Measurements from ENCODE around the gene FAM222B.
"Not testable (repeated sequence)": the region's sequence is repeated elsewhere in the genome, so short reads cannot be mapped to it uniquely, and the experiment has no call there.

Gene FAM222B, protein sequence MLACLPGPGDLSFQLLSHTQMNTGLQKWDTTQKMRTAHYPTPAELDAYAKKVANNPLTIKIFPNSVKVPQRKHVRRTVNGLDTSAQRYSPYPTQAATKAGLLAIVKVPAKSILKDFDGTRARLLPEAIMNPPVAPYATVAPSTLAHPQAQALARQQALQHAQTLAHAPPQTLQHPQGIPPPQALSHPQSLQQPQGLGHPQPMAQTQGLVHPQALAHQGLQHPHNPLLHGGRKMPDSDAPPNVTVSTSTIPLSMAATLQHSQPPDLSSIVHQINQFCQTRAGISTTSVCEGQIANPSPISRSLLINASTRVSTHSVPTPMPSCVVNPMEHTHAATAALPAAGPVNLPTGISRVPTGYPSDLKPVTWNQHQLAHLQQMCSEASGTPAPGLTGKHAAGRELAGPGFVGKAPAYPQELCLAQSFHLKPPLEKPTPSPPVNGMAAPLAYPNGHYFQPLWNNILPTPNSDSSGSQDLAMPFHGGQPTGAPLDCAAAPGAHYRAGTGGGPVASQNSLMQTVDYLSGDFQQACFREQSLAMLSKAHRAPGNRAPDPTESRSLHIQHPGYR

DNA sequence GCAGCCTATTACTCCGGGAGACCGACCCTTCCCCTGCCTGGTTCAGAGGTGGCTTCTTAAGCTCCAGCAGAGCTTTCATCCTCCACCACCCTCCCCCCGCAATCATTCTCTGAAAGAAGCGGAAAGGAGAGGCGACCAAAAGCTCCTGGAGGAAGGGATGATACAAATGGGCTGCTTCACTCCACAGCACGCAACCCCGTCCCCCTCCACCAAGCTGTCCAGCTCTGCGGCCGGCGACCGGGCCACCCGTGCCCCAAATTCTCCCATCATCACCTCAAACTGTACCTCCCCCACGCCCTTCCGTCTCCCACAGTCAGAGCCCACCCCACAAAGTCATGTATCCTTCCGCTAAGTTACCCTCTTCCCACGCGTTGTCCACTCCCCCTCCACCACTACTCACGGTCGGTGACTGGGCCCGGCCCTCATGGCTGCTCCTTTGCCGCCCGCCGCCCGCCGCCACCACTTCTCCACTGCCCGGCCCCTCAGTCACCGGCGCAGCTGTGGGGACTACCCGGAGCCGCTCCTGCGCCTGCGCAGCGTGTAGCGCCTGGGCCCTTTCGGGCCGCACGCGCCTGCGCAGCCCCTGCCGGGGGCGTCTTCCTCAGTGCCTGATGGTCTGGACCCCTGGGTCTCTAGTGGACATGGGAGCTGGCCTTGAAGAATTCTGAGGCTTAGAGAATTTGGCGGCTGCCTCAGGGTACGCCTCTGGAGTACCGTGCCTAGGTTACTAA, at the start of gene FAM222B:
Gene FAM222B, minus strand, starts transcription at position 509 of the 731 bp plus-strand sequence. CDS start 76,123 bp downstream, outside the sequence.
- peak; percentile 81 for DNase-seq (ENCODE audit: low spot score)

DNA sequence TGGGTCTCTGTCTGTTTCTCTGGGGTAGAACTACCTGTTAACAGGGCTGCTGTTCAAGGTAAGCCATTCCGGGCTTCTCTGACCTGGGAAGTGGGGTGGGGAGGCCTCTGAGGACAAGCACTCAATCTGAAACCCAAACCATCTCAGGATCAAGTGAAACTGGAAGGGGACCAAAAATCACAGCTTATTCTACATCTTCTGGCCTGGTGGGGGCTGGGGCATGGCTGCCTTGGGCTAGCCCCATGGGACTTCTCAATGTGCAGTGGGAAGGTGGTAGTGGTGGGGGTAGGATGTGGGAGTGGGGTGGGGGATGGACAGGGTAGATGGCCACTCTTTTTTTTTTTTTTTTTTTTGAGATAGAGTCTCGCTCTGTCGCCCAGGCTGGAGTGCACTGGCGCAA, 49.4 kb upstream of the FAM222B start:
- no peak for DNase-seq (ENCODE audit: low spot score)

DNA sequence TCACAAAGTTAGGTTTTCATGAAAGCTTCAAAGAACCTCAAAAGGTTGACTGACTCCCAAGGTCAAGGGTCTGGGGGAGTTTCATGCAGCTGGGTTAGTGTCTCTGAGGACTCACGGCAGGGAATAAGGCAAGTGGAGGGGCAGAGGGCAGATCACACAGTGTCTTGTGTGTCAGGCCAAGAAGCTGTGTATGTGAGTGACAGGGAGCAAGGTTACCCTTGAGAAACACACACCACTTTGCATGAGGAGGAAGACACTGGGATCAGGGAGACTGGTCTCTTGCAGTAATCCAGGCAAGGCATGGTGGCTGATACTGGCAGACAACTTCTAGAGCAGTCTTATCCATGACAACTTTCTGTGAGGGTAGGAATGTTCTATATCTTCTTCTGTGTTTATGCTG, 48.6 kb upstream of the FAM222B start:
- no peak for DNase-seq (ENCODE audit: low spot score)

DNA sequence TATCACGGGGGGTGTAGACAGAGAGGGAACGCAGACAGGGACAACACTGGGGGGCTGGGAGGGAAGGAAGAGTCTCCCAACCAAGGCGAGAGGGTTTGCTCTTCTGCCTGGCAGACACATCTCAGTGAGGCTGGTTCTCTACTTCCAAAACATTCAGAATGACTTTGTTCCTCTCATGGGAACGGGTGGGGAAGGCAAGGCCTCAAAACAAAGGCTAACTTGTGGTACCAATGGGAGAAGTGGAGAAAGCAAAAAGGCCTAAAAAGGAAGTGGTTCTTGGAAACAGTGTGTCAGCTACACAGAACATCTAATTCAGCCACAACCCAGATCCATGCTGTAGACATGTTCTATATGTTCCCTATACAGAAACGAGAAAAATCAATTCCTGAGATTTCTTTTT, 47.4 kb upstream of the FAM222B start:
- no peak for DNase-seq (ENCODE audit: low spot score)

DNA sequence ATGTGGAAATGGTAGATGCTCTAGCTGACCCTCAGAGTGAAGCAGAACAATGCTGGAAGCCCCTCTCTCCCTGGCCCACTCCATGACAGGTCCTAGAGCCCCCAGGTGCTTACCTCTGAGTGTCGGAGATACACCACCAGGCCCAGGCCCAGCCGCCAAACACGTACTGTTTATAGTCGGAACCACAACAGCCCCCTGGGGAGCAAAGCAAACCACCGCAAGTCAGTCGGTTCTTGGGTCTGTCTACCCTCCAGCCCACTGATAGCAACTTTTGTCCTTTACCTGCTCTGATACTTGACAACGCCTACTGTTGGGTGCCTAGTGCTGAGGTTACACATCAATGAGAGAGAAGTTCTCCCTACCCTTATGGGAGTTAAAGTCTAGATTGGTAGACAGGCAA, 46.2 kb upstream of the FAM222B start:
- DNase-seq (ENCODE audit: low spot score): no peak

DNA sequence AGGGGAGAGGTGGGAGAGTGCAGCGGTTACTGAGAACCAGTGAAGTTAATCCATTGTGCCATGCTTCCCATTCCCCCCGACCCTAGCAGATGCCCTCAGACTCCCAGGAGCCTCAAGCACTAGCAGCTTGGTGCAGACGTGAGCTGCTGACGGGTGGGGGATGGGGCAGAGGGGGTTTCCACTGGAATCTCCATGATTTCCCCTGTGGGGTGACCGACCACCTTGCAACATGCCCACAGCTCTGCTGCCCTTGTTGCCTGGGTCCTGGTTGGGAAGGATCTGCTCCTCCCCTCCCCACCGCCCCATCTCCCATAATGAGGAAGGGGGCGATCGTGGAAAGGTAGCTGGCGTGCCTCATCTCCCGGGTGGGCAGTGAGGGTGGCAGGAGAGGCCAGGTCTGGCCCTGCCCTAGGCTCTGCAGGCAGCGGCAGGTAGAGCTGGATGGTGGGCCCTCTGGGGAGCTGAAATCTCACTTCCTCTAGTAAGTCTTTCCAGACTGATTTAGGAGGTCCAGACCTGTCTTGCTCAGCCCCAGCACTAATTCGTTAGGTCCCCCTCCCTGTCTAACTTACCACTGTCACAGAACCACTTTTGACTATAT, 45.4 kb upstream of the FAM222B start:
- DNase-seq (ENCODE audit: low spot score): no peak

DNA sequence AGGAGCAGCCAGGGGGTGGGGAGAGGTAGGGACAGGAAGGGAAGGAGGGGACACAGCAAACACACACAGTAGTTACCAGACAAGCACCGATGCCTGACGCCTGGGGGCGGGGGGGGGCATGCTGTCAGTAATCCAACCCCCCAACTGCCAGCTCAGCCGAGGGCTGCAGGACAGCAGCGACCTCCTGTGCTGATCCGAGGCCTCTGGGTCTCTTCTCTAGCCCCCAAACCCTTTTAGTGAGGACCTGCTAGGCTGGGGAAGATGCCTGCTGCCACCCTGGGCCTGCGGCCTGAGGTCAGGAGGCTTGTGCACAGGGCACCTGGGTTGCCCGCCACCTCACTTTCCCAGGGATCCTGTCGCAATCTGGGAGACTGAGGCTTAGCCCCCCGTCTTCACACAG, 43.4 kb upstream of the FAM222B start:
- no peak for DNase-seq (ENCODE audit: low spot score)

DNA sequence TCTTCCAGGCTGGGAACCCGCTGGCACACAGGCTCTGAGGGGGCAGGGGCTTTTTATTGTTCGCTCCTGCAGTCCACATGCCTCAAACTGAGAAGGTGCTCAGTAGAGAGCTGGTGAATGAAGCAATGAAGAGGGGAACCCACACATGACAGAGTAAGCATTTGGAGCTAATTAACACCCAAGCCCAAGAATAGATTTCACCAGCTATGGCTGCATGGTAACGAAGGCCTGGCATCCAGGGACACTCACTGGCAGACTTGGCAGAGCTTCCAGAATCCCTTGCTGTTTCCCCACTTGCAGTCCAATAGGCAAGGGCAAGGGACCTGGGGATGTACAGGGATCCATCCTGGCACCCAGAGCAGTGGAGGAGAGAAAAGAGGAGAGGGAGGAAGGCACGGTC, 42.8 kb upstream of the FAM222B start:
- DNase-seq (ENCODE audit: low spot score): no peak

DNA sequence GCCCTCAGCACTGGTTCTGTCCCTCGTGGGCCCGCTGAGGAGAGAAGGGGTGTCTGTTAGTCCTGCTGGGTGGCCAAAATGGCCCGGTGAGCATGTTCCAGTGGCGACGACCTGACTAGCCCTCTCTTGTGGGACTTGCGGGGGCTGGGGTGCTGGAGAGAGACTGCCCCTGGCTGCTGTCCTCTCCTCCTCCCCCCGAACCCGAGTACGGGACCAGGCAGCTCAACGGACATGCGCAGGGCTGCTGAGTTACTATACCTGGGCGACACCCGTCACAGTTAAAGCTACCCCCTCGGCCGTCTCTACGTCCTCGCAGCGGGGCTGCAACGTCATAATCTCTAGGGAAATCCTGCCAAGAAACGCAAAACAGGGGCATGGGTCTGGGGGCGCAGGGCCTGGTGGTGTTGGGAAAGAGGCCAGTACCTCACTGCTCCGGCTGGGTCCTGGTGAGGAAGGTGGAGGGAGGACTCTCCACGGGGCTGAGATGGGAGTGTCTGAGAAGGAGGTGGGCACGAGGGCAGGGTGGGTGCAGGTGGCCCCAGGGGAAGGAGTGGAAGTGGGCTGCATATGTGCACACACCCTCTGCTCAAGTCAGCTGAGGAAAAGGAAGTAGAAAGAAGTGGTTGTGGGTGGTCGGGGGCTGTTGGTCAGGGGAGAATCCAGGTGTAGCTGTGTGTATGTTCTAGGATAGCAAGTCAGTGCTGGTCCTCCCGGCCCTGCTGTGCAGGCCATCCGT, 41.5 kb upstream of the FAM222B start:
- DNase-seq (ENCODE audit: low spot score): no peak

DNA sequence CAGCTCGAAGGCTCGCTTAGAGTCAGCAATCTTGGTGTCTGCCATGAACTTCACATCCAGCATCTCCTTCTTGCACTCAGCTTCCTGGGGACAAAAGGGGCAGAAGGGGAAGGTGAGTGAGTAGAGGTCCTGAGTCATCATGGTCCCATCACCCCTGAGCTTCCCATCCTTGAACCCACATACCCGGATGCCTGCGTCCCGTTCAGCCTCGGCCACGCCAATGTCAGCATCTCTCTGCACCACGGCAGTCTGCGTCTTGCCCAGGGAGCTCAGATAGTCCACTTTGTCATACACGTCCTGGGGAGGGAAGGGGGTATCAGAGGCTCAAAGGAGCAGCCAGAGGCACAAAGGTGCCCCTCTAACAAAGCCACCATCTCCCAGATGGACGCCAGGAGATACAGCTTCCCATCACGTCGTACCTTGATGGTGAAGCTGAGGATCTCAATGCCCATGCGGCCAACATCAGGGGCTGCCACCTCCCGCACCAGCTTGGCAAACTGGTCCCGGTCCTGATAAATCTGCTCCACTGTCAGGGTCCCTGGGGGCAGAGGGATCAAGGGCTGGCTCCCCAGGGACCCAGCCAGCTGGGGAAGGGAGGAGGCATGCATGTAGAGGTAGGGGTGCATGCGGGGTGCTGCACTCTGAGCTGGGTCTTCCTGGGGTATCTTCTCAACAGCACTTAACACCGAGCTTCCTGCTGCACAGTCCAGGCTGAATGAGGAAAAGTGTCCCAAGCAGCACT, 39.7 kb upstream of the FAM222B start:
- no peak for DNase-seq (ENCODE audit: low spot score)

DNA sequence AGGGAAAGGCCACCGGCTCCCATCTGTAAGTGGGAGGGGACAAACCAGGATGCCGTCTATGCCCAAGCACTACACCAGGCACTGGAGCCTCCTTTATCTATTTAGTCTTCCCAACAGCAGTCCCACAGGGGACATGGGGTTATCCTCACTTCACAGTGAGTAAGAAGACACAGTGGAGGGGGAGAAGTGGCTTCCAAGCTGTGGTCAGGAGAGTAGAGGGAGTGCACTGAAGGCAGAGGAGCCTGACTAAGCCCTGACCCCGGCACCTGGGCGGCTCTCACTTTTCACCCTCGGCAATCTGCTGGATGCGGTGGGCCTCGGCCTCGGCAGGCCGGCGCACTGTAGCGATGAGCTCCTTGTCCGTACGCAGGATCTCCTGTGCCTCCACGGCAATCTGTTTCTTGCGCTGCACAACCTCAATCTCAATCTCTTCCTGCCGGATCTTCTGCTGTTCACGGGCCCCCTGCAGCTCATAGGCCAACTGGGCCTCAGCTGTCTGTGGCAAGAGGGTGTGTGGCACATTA, 39.0 kb upstream of the FAM222B start:
- DNase-seq (ENCODE audit: low spot score): no peak

DNA sequence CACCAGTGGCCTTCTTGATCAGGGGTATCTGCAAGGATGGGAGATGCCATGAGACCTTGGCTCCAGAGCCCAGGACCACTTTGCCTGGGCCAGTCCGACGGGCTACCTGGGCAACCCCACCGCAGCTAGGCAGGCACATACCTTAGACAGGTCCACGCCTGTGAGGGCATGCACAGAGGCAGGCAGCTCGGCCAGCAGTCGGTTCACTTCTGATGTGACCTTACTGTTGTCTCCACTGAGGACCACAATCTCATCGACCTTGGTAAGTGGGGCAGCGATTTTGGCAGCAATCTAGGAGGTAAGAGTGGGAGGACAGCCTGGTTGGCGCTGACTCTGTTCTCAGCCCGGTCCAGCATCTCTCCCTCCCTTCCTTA, 38.0 kb upstream of the FAM222B start:
- no peak for DNase-seq (ENCODE audit: low spot score)

DNA sequence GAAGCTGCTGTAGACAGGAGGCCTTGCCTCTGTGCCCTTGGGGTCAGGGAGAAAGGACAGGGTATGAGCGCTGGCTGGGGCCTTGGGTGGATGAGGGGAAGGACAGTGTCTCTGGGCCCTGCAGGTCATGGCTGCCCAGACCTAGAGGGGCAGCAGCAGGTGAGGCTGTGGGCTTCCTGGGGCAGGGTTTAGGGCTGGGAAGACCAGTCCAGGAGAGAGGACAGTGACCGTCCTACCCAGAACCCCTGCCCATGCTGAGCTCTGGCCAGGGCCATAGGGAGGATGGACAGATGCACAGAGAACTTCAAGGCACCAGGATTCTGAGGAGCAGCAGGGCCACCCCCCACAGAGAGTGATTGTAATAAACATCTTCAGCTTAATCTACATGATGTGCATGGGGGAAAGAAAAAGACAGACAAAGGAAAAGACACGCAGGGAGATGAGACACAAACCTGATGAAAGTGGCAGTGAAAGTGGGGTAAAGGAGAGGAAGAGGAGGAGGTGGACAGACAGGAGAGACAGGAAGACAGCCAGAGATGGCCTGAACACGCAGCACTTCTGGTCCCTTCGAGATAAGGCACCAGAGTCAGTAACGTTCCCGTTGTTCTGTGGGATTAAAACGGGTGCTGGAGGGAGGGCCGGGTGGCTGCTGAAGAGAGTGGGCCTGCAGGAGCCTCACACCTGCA, 37.4 kb upstream of the FAM222B start:
- DNase-seq (ENCODE audit: low spot score): no peak

DNA sequence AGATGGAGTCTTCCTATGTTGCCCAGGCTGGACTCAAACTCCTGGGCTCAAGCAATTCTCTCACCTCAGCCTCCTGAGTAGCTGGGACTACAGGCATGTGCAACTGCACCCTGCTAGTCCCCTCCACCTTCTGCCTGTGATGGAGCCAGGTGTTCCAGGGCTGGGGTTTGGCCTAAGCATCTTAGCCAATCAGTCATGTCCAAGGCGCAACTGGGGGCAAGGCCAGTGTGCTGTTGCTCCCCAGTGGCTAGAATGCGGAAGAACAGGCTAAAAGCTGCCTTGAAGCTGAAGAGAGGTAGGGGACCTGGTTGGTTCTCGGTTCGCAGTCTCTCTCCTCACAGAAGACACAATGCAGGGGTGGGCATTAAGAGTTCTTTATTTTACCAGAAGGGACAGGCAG, 36.4 kb upstream of the FAM222B start:
- DNase-seq (ENCODE audit: low spot score): peak; percentile 33

DNA sequence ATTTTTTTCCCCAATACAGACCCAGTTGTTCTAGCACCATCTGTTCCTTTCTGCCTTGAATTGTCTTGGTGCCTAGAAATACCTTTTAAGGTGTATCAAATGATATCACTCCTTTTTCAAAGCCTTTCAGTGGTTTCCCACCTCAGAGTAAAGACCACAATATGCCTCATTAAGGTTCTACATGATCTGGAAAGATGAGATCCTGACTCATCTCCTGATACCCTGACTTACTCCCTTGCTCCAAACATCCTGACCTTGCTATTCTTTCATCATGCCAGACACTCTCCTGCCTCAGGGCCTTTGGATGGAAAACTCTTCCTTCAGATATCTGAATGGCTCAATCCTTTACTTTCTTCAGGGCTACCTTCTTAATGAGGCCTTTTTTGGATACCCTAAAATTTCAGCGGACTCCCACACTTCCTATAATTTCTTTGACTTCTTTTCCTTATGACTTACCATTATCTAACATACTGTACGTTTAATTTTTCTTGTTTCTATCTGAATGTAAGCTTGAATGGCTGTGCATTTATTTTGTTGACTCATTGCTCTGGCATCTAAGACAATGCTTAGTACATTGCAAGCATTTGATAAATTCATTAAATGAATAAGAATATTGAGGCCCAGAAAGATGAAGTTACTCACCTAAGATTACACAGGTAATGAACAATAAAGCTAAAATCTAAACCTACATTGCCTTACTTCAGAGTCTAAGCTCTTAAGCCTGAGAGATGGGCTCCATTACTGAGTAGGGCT, 35.7 kb upstream of the FAM222B start:
- DNase-seq (ENCODE audit: low spot score): no peak

DNA sequence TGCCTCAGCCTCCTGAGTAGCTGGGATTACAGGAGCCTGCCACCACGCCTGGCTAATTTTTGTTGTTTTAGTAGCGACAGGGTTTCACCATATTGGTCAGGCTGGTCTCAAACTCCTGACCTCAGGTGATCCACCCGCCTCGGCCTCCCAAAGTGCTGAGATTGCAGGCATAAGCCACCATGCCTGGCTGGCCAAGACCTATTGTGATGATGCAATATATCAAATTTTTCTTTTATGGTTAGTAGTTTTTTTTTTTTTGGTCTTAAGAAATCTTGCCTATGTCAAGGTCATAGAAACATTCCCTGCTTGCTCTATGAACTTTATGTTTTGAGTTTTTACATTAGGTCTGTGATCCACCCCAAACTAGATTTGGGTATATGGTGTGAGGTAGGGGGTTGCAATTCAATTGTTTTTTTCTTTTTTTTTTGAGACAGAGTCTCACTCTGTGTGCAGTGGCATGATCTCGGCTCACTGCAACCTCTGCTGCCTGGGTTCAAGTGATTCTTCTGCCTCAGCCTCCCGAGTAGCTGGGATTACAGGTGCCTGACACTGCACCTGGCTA, 34.6 kb upstream of the FAM222B start:
- not testable (repeated sequence) for DNase-seq (ENCODE audit: low spot score)

DNA sequence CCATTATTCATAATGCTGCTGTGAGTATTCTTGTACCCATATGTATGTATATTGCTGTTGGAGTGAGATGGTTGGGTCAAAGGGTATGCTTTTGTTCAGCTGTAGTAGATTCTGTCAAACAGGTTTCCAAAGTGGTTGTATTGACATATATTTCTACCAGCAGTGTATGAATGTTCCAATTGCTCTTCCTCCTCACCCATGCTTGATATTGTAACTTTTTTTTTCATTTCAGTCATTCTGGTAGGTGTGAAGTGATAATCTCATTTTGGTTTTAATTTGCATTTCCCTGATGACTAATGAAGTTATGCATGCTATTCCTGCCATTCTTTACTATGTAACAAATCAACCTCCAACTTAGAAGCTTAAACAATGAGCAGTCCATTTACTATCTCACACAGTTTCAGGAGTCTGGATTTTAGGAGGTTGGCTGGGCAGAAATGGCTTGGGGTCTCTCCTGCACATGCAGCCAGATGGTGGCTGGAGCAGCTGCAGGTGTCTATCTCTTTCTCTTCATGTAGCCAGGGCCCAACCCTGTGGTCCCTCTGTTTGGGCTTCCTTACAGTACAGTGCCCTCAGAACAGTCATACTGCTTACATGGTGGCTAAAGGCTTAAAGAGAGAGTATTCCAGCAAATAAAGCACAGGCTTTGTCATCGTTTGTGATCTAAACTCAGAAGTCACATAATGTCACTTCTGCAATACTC, 33.4 kb upstream of the FAM222B start:
- DNase-seq (ENCODE audit: low spot score): no peak

DNA sequence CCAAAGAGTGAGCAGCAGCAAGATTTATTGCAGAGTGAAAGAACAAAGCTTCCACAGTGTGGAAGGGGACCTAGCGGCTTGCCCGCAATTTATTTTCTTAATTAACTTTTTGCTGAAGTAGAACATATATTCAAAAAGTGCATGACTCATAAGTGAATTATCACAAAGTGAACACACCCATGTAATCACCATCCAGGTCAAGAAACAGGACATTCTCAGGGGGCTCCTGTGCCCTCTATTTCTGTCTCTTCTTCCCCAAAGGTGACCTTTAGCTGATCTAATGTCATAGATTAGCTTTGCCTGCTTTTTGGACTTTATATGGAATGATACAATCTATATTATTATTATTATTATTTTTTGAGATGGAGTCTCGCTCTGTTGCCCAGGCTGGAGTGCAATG, 32.2 kb upstream of the FAM222B start:
- no peak for DNase-seq (ENCODE audit: low spot score)

DNA sequence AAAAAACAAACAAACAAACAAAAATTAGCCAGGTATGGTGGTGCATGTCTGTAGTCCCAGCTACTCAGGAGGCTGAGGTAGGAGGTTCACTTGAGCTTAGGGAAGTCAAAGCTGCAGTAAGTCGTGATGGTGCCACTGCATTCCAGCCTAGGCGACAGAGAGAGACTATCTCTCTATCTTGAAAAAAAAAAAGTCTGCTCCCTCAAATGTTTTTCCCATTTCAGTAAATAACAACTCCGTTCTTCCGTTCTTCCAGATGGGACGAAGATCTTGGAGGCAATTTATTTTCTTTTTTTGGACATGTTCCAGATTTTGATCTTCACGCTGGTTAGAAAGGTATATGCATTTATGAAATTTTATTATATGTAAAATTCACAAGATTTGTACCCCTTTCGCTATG, 31.2 kb upstream of the FAM222B start:
- DNase-seq (ENCODE audit: low spot score): no peak

Measured in SW480 (cell line).